GM12891 (cell line): ENCODE results near the gene SLCO2B1.

Experiments
- POLR2A ChIP-seq: IDR thresholded peaks from 2 replicates; pipeline ENCODE4 v1.6.1; 2011; ENCODE audit warnings: low read depth, low read length, control low read depth
- POLR2AphosphoS5 ChIP-seq: IDR thresholded peaks from 2 replicates; pipeline ENCODE4 v1.6.1; 2011; ENCODE audit warnings: low read depth, low read length, control low read depth

DNA sequence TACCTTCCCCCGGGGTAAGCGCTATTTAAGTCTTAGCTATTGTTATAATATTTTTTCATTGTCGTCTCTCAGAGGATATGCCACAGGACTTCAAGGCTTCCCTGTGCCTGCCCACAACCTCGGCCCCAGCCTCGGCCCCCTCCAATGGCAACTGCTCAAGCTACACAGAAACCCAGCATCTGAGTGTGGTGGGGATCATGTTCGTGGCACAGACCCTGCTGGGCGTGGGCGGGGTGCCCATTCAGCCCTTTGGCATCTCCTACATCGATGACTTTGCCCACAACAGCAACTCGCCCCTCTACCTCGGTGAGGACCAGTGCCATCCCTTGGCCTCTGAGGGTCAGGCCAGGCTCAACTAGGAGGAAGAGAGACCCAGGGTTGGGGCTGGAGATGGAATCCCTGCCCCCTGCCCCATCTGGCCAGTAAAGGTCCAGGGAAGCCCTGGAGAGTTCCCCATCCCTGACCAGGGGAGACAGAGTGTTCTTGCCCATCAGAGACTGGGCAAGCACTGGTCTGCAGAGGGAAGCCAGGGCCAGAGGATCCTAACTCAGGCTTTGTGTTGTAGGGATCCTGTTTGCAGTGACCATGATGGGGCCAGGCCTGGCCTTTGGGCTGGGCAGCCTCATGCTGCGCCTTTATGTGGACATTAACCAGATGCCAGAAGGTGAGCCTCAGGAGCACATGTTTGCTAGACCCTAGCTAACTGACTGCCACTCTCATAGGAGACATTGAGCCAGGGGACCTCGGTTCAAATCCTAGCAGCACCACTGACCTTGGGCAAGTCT is 18.4 kb downstream of the SLCO2B1 start:
- TF ChIP-seq POLR2A, result no peak
- no peak for TF ChIP-seq POLR2AphosphoS5
